IPS-15b (cell line): ENCODE results near the gene TP53BP2.
"Not testable (repeated sequence)": the region's sequence is repeated elsewhere in the genome, so short reads cannot be mapped to it uniquely, and the experiment has no call there.

Experiments used
- H3K27me3 ChIP-seq: one replicate; pipeline ENCODE4 v1.6.1; 2013; ENCODE audit warnings: low read length; ENCODE audit not compliant: control insufficient read depth, insufficient read depth
- H3K36me3 ChIP-seq: one replicate; pipeline ENCODE4 v1.6.1; 2013; ENCODE audit warnings: low read length; ENCODE audit not compliant: control insufficient read depth, insufficient read depth
- H3K4me1 ChIP-seq: one replicate; pipeline ENCODE4 v1.6.1; 2013; ENCODE audit warnings: mild to moderate bottlenecking, low read length; ENCODE audit not compliant: control insufficient read depth, insufficient read depth
- H3K4me3 ChIP-seq: one replicate; pipeline ENCODE4 v1.5.1; 2013; ENCODE audit warnings: low read depth, low read length
- H3K9ac ChIP-seq: one replicate; pipeline ENCODE4 v1.6.1; 2013; ENCODE audit warnings: low read depth, mild to moderate bottlenecking, low read length
- H3K9me3 ChIP-seq: one replicate; pipeline ENCODE4 v1.6.1; 2013; ENCODE audit warnings: mild to moderate bottlenecking, low read length; ENCODE audit not compliant: control insufficient read depth, insufficient read depth

Gene TP53BP2

DNA sequence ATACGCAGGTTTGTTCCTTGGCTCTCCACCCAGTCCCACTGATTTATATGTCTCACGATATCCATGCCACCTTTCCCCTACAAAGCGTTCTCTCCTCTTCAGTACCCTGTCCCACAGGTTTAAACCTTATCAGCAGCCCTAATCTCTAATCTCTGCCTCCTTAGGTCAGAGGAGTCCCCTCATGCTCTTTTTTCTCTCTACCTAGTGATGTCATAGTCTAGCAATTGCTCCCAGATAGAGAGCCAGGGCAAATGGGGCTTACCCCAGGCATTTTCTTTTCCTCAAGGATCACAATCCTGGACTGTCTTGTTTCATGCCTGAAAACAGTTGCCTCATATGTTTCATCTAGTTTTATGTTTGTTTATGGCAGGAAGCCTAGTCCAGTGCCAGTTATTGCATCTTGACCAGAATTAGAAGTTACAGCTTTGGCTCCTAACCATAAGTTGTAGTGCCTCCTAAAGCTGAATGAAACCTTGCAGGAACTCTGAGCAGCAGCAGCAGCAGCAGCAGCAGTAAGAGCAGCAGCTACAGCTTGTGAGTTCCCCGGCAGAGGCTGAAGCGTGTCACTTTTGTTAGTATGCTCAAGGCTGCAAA is 26.7 kb upstream of the TP53BP2 start:
- Histone ChIP-seq H3K36me3 (no peaks in the 10 kb centered on the region), H3K9me3 (no peaks in the 10 kb centered on the region), H3K4me3 (no peak overlapping the region), H3K27me3 (no peaks in the 10 kb centered on the region), H3K9ac (no peak overlapping the region), H3K4me1 (peaks cover 8% of the 10 kb centered on the region)

DNA sequence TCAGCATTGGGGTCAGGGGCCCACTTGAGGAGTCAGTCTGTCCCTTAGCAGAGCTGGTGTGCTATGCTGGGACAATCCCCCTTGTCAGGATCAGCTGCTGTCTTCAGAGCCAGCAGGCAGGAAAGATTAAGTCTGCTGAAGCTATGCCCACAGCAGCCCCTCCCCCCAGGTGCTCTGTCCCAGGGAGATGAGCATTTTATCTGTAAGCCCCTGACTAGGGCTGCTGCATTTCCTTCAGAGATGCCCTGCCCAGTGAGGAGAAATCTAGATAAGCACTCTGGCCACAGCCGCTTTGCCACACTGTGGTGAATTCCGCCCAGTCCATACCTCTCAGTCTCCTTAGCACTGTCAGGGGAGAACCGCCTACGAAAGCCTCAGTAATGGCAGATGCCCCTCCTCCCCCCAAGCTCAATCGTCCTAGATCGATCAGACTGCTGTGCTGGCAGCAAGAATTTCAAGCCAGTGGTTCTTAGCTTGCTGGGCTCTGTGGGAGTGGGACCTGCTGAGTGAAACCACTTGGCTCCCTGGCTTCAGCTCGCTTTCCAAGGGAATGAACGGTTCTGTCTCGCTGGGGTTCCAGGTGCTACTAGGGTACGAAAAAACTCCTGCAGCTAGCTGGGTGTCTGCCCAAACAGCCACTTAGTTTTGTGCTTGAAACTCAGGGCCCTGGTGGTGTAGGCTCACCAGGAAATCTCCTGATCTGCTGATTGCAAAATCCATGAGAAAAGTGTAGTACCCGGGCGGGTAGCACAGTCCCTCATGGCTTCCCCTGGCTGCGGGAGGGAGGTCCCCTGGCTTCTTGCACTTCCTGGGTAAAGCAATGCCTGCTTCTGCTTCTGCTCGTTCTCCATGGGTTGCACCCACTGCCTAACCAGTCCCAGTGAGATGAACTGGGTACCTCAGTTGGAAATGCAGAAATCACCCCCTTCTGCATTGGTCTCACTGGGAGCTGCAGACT is 25.1 kb upstream of the TP53BP2 start:
- no peaks in the 10 kb centered on the region for H3K27me3 ChIP-seq
- H3K9ac ChIP-seq = no peak overlapping the region
- H3K36me3 ChIP-seq = no peaks in the 10 kb centered on the region
- peaks cover 8% of the 10 kb centered on the region for H3K4me1 ChIP-seq
- no peak overlapping the region for H3K4me3 ChIP-seq
- no peaks in the 10 kb centered on the region for H3K9me3 ChIP-seq

DNA sequence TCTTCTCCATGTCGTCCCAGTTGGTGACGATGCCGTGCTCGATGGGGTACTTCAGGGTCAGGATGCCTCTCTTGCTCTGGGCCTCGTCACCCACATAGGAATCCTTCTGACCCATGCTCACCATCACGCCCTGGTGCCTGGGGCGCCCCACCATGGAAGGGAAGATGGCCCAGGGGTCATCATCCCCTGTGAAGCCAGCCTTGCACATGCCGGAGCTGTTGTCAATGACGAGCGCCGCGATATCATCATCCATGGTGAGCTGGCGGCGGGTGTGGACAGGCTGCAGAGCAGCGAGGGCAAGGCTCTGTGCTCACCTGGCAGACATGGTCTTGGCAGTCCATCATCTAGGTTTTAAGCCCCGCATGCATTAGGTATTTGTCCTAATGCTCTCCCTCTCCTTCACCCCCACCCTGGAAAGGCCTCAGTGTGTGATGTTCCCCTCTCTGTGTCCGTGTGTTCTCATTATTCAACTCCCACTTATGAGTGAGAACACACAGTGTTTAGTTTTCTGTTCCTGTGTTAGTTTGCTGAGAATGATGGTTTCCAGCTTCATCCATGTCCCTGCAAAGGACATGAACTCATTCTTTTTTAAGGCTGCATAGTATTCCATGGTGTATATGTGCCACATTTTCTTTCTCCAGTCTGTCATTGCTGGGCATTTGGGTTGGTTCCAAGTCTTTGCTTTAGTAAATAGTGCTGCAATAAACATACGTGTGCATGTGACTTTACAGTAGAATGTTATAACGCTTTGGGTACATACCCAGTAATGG is 19.0 kb upstream of the TP53BP2 start:
- H3K36me3 ChIP-seq, H3K9ac ChIP-seq, H3K27me3 ChIP-seq, H3K9me3 ChIP-seq, H3K4me3 ChIP-seq, H3K4me1 ChIP-seq: not testable (repeated sequence)

DNA sequence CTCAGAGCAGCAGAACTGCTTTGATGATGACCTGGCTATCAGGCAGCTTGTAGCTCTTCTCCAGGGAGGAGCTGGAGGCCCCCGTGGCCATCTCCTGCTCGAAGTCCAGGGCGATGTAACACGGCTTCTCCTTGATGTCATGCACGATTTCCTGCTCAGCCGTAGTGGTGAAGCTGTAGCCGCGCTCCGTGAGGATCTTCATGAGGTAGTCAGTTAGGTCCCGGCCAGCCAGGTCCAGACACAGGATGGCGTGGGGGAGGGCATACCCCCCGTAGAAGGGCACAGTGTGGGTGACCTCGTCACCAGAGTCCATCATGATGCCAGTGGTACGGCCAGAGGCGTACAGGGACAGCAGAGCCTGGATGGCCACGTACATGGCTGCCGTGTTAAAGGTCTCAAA is 18.3 kb upstream of the TP53BP2 start:
- H3K9ac ChIP-seq = no peak overlapping the region

DNA sequence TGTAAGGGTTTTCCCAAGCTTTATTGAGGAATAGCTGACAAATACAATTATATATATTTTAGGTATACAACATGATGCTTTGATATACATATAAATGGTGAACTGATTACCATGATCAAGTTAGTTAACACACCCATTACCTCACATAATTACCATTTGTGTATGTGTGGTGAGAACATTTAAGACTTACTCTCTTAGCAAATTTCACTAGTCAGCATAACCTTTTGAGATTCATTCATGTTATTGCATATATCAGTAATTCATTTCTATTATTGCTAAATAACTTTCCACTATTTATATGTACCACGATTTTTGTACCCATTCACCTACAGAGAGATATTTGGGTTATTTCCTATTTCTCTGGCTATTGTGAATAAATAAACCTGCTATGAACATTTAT is 16.2 kb upstream of the TP53BP2 start:
- Histone ChIP-seq H3K27me3 (no peaks in the 10 kb centered on the region), H3K9me3 (no peaks in the 10 kb centered on the region), H3K36me3 (no peaks in the 10 kb centered on the region), H3K4me1 (no peaks in the 10 kb centered on the region), H3K9ac (no peak overlapping the region), H3K4me3 (no peak overlapping the region)

More for the DNA sequence above, 18.3 kb upstream of the TP53BP2 start:
- Histone ChIP-seq H3K4me1 (no peaks in the 10 kb centered on the region), H3K9me3 (no peaks in the 10 kb centered on the region), H3K36me3 (no peaks in the 10 kb centered on the region), H3K4me3 (no peak overlapping the region), H3K27me3 (no peaks in the 10 kb centered on the region)

DNA sequence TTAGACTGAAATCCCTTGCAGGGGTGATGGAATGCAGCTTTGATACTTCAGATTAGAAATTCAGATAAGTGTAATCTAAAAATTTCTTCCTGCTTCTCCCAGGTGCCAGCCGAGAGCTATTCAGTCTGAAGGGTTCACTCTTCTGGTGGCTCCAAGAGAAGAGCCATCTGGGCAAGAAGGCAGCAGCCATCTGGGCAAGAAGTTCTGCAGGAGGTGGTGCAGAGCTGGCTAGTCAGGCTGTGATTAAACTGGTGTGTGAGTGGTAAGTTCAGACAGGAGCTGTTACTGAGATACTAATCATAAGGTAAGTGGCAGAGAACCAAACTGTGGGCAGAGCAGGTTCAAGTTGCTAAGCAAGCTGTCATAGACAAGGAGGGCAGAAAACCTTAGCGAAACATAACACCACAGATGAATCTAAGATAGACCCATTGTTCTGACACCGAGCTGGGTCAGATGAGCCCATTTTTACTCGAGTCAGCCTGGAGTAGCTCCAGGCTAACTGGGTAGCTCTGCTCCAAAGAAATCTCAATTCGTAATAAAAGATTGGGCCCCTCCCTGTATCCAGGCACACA is 14.4 kb upstream of the TP53BP2 start:
- H3K4me3 ChIP-seq = no peak overlapping the region
- no peak overlapping the region for H3K9ac ChIP-seq
- no peaks in the 10 kb centered on the region for H3K9me3 ChIP-seq
- no peaks in the 10 kb centered on the region for H3K4me1 ChIP-seq
- H3K36me3 ChIP-seq = no peaks in the 10 kb centered on the region
- H3K27me3 ChIP-seq = no peaks in the 10 kb centered on the region

DNA sequence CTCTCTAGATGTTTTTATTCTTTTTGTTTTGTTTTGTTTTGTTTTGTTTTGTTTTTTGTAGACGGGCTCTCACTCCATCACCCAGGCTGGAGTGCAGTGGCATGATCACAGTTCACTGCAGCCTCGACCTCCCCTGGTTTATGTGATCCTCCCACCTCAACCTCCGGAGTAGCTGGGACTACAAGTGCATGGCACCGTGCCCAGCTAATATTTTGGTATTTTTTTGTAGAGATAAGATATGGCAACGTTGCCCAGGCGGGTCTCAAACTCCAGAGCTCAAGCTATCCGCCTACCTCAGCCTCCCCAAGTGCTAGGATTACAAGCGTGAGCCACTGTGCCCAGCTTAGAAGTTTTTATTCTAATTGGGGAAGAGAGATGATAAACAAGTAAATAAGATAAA is 13.3 kb upstream of the TP53BP2 start:
- Histone ChIP-seq H3K4me1 (no peaks in the 10 kb centered on the region), H3K9me3 (no peaks in the 10 kb centered on the region), H3K4me3 (no peak overlapping the region), H3K36me3 (no peaks in the 10 kb centered on the region), H3K9ac (no peak overlapping the region), H3K27me3 (no peaks in the 10 kb centered on the region)

DNA sequence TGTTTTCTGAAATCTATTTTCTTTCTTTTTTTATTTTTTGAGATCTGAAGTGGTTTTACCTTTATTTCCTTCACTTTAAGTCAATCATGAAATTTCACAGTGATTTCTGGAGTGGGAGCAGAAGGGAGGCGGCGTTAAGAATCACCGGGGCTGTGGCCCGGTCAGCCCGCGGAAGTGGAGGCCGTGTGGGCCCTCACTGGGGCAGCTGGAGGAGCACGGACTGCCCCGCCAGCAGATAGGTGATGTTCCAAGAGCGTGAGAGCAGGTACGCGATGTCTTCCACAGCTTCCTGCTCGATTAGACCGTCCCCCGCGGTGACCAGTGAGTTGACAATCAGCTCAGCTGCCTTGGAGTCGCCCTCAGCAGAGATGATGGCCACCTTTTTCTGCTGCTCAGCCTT is 10.6 kb upstream of the TP53BP2 start:
- Histone ChIP-seq H3K4me1 (no peaks in the 10 kb centered on the region), H3K4me3 (no peak overlapping the region), H3K27me3 (no peaks in the 10 kb centered on the region), H3K9me3 (no peaks in the 10 kb centered on the region), H3K36me3 (no peaks in the 10 kb centered on the region), H3K9ac (no peak overlapping the region)

DNA sequence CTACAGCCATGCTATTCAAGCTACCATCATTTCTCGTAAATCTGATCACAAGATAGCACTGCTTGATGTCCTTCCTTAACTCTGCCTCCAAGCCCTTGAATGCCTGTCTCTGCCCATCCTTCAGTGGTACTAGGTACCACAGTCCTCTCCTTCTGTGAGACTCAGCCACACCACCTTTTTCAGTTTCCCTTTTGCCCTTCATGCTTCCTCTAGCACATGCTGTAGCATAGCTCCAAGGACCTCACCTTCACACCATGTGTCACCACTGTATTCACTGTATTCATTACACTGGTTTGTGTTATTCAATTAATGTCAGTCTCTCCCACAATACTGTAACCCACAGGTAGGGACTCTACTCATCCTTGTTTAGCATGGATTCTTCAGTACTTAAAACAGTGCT is 8.0 kb upstream of the TP53BP2 start:
- Histone ChIP-seq H3K4me3 (no peak overlapping the region), H3K36me3 (no peaks in the 10 kb centered on the region), H3K9ac (no peak overlapping the region), H3K9me3 (no peaks in the 10 kb centered on the region), H3K27me3 (no peaks in the 10 kb centered on the region), H3K4me1 (no peaks in the 10 kb centered on the region)

DNA sequence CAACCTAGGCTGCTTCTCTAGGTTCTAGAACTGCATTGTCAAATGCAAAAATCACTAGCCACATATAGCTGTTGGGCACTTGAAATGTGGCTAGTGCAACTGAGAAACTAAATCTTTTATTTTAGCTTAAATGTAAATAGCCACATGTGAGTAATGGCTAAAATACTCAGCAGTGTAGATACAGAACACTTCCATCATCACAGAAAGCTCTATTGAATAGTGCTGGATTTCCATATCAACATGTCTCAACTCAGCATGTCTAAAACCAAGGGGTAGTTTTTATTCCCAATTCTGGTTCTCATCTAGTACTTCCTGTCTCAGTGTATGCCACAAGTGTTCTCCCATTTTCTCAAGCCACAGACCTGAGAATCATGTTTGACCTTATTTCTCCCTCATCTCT is 7.5 kb upstream of the TP53BP2 start:
- Histone ChIP-seq H3K9ac (no peak overlapping the region), H3K9me3 (no peaks in the 10 kb centered on the region), H3K36me3 (no peaks in the 10 kb centered on the region), H3K27me3 (no peaks in the 10 kb centered on the region), H3K4me3 (no peak overlapping the region), H3K4me1 (no peaks in the 10 kb centered on the region)

DNA sequence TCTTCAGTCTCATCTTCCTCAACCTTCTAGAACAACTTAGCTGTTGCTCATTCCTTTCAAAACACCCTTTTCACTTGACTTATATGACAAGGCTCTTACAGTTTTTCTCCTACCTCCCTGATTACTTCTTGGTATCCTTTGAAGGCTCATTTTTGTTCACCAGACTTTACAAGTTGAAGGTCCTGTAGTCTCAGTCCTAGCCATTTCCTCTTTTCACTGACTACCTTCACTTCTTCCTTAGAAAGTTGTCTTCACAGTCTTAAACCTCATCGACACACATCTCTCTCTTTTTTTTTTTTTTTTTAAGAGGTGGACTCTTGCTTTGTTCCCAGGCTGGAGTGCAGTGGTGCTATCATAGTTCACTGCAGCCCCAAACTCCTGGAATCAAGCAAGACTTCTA is 6.6 kb upstream of the TP53BP2 start:
- no peak overlapping the region for H3K9ac ChIP-seq
- no peaks in the 10 kb centered on the region for H3K4me1 ChIP-seq

More for the DNA sequence above, 6.6 kb upstream of the TP53BP2 start:
- no peak overlapping the region for H3K4me3 ChIP-seq
- H3K9me3 ChIP-seq = no peaks in the 10 kb centered on the region
- H3K27me3 ChIP-seq = no peaks in the 10 kb centered on the region
- no peaks in the 10 kb centered on the region for H3K36me3 ChIP-seq
